ENCODE measurements around the gene ZFYVE27.

GRCh38 chr10:97768322-97769315, 31.7 kb downstream of the ZFYVE27 start:
- TF ChIP-seq CTCF (IDR thresholded peaks at IDR 0.05) (no peak), POLR2A (IDR thresholded peaks at IDR 0.05) (no peak), POLR2AphosphoS5 (IDR thresholded peaks at IDR 0.05; ENCODE audit: insufficient read depth in 1 of 2, low read depth in 1 of 2) (no peak)
